HepG2 (cell line): ENCODE measurements around the gene MAN2B2. TPM values are rescaled to one million over a fixed set of nuclear protein-coding genes. Genes with fewer than 3 reads are reported as not detected.
A peak's percentile ranks its signal among the peaks of the same experiment; 100 is the strongest.

Source experiments
- AHDC1 ChIP-seq: sonication (generic); formaldehyde crosslinking; IDR thresholded peaks from 2 replicates; pipeline ENCODE4 v1.5.1; 2020; ENCODE audit warnings: mild to moderate bottlenecking, missing genetic modification reagents, borderline replicate concordance
- ATF7 ChIP-seq, 2 experiments: fragments of 450-650 bp in 1 of 2; sonication (generic) in 1 of 2; formaldehyde crosslinking in 1 of 2; IDR thresholded peaks; 2 replicates each; pipeline versions ENCODE4 v1.4.0 to v1.6.1; 2016 to 2020; ENCODE audit warnings: antibody characterized with exemption in 1 of 2, mild to moderate bottlenecking in 1 of 2, missing genetic modification reagents in 1 of 2
- GRHL1 ChIP-seq: sonication (generic); formaldehyde crosslinking; conservative IDR thresholded peaks from 2 replicates; pipeline ENCODE4 v1.8.0; 2022; ENCODE audit warnings: missing genetic modification reagents
- HIVEP1 ChIP-seq: sonication (generic); formaldehyde crosslinking; IDR thresholded peaks from 2 replicates; pipeline ENCODE4 v1.4.0; 2020; ENCODE audit warnings: mild to moderate bottlenecking, missing genetic modification reagents
- KMT2A ChIP-seq: sonication (generic); formaldehyde crosslinking; IDR thresholded peaks from 2 replicates; pipeline ENCODE4 v1.4.0; 2020; ENCODE audit warnings: missing genetic modification reagents
- NR0B2 ChIP-seq: sonication (generic); formaldehyde crosslinking; IDR thresholded peaks from 2 replicates; pipeline ENCODE4 v1.4.0; 2020; ENCODE audit warnings: mild to moderate bottlenecking, missing genetic modification reagents
- SRSF1 ChIP-seq: fragments of 200-400 bp; formaldehyde crosslinking; optimal IDR thresholded peaks from 2 replicates; pipeline ENCODE3; 2017; ENCODE audit warnings: mild to moderate bottlenecking, low read depth, low read length, moderate library complexity
- TFDP1 ChIP-seq: IDR thresholded peaks from 2 replicates; pipeline ENCODE4 v1.6.1; 2016; ENCODE audit warnings: missing compliant biosample characterization, missing genetic modification reagents, borderline replicate concordance
- THAP9 ChIP-seq: sonication (generic); formaldehyde crosslinking; IDR thresholded peaks from 2 replicates; pipeline ENCODE4; 2020; ENCODE audit warnings: missing genetic modification reagents, mild to moderate bottlenecking, borderline replicate concordance
- ZBTB2 ChIP-seq: sonication (generic); formaldehyde crosslinking; IDR thresholded peaks from 2 replicates; pipeline ENCODE4 v1.8.0; 2022; ENCODE audit warnings: low read depth, missing genetic modification reagents
- ZMAT3 ChIP-seq: sonication (generic); formaldehyde crosslinking; conservative IDR thresholded peaks from 2 replicates; pipeline ENCODE4 v1.7.0; 2021; ENCODE audit warnings: missing genetic modification reagents
- ZNF7 ChIP-seq: IDR thresholded peaks from 2 replicates; pipeline ENCODE4 v1.6.1; 2016; ENCODE audit warnings: missing biosample characterization, missing genetic modification reagents
- polyA plus RNA-seq, 8 experiments: library from polyadenylated mRNA; depleted of rRNA in 3 of 8; stranded (reverse) in 7 of 8; unstranded in 1 of 8; fragments of >200 nt; fragmentation: Illumina TruSeq in 4 of 8; extraction: Trizol in 4 of 8; gene quantifications; 2 replicates each; pipeline versions ENCODE4 v1.2.1 to v1.2.3, GENCODE V29; 2011 to 2016; ENCODE audit warnings: low read depth in 4 of 8, missing spikeins in 1 of 8, mixed read lengths in 1 of 8; ENCODE audit not compliant: insufficient read depth in 1 of 8
- total RNA-seq, 5 experiments: library from RNA; depleted of rRNA; stranded (reverse); fragments of >200 nt; fragmentation: Illumina TruSeq; extraction: Trizol; gene quantifications; 2 replicates each; pipeline ENCODE4 v1.2.3, GENCODE V29; 2016; ENCODE audit warnings: low read depth in 1 of 5

The MAN2B2 gene
- total and polyA plus RNA-seq, 2 of the 13 experiments (the other 11 are each of a cell fraction or from before 2014, with no cell fraction given), result 4.8 to 5.4 TPM

- TF ChIP-seq THAP9 (CRISPR knock-in tag) (peak; percentile 77), ZNF7 (CRISPR knock-in tag) (no peak), ZMAT3 (CRISPR knock-in tag) (0 out of 2 replicates have a peak, but pooled peaks have one; percentile 32), NR0B2 (CRISPR knock-in tag) (peak; percentile 66; the same call in 1 of the 2 replicates), SRSF1 (no peak), TFDP1 (CRISPR knock-in tag) (peak; percentile 85; the same call in 1 of the 2 replicates), HIVEP1 (peak; percentile 59; the same call in 1 of the 2 replicates), KMT2A (CRISPR knock-in tag) (peak; percentile 94), GRHL1 (CRISPR knock-in tag) (no peak), AHDC1 (CRISPR knock-in tag) (0 out of 2 replicates have a peak, but pooled peaks have one; percentile 36), ZBTB2 (peak; percentile 76), ATF7 (IDR thresholded peaks at IDR 0.05) (no peak), ATF7 (CRISPR knock-in tag; IDR thresholded peaks at IDR 0.05) (peak; percentile 42; the same call in 1 of the 2 replicates)
These were observed 65.5 kb downstream of the MAN2B2 start, which contains the start of gene MRFAP1 (continued) for GRCh38 chr4:6640292-6641163.
